Loucy (cell line): ENCODE measurements around the gene TFDP3.

Experiments
- H2AFZ ChIP-seq: fragments of 200-600 bp; sonication (generic); 2 replicates; pipeline ENCODE4 v1.6.0; 2016; ENCODE audit warnings: antibody characterized with exemption, mild to moderate bottlenecking, low read length, moderate library complexity
- H3F3A ChIP-seq: fragments of 200-600 bp; 2 replicates; pipeline ENCODE4 v1.6.0; 2016; ENCODE audit warnings: antibody characterized with exemption, low read depth, mild to moderate bottlenecking
- H3K27me3 ChIP-seq: fragments of 200-600 bp; sonication (generic); 2 replicates; pipeline ENCODE4 v1.6.1; 2014; ENCODE audit warnings: low read length, mild to moderate bottlenecking; ENCODE audit not compliant: insufficient read depth, poor library complexity, severe bottlenecking
- H3K36me3 ChIP-seq: fragments of 200-600 bp; sonication (generic); 2 replicates; pipeline ENCODE4 v1.6.1; 2016; ENCODE audit warnings: low read length; ENCODE audit not compliant: insufficient read depth
- H3K4me1 ChIP-seq: fragments of 200-600 bp; sonication (generic); 2 replicates; pipeline ENCODE4 v1.5.1; 2014; ENCODE audit warnings: low read length, mild to moderate bottlenecking; ENCODE audit not compliant: insufficient read depth, poor library complexity, severe bottlenecking
- H3K4me2 ChIP-seq: fragments of 200-600 bp; sonication (generic); 2 replicates; pipeline ENCODE4 v1.6.0; 2014; ENCODE audit warnings: antibody characterized with exemption, low read length, low read depth, mild to moderate bottlenecking; ENCODE audit not compliant: poor library complexity, severe bottlenecking
- H3K4me3 ChIP-seq: fragments of 200-600 bp; sonication (generic); 2 replicates; pipeline ENCODE4 v1.5.1; 2014; ENCODE audit warnings: low read length, mild to moderate bottlenecking, mixed read lengths; ENCODE audit not compliant: poor library complexity, severe bottlenecking
- H3K79me2 ChIP-seq: fragments of 200-600 bp; sonication (generic); 2 replicates; pipeline ENCODE4 v1.6.1; 2014; ENCODE audit warnings: low read length; ENCODE audit not compliant: insufficient read depth
- H3K9ac ChIP-seq: fragments of 200-600 bp; sonication (generic); 2 replicates; pipeline ENCODE4 v1.6.0; 2014; ENCODE audit warnings: mild to moderate bottlenecking, low read depth, low read length, moderate library complexity; ENCODE audit not compliant: poor library complexity, severe bottlenecking
- H3K9me2 ChIP-seq: fragments of 200-600 bp; sonication (generic); replicated peaks from 2 replicates; pipeline ENCODE4 v1.6.1; 2016; ENCODE audit warnings: low read depth, low read length, mixed read lengths
- H3K9me3 ChIP-seq: fragments of 200-600 bp; sonication (generic); 2 replicates; pipeline ENCODE4 v1.6.1; 2014; ENCODE audit warnings: mild to moderate bottlenecking, antibody characterized with exemption, low read length, low read depth; ENCODE audit not compliant: insufficient read depth
- H4K20me1 ChIP-seq: fragments of 200-600 bp; sonication (generic); 2 replicates; pipeline ENCODE4 v1.6.0; 2014; ENCODE audit warnings: antibody characterized with exemption, low read length, mild to moderate bottlenecking; ENCODE audit not compliant: insufficient read depth, poor library complexity, severe bottlenecking
- CTCF ChIP-seq: fragments of 200-600 bp; sonication (generic); conservative IDR thresholded peaks from 2 replicates; pipeline ENCODE4 v1.5.1; 2014; ENCODE audit warnings: mild to moderate bottlenecking, antibody characterized with exemption, low read length
- EZH2phosphoT487 ChIP-seq: fragments of 200-600 bp; IDR thresholded peaks from 2 replicates; pipeline ENCODE4 v1.6.1; 2018; ENCODE audit warnings: antibody characterized with exemption, mild to moderate bottlenecking, moderate library complexity, borderline replicate concordance

TFDP3 gene

GRCh38 chrX:133250184-133251100 lies 32.3 kb upstream of the TFDP3 start:
- Histone ChIP-seq H3K27me3 (no peaks in the 10 kb centered on the region), H2AFZ (no peak overlapping the region), H3K9me2 (no peaks in the 10 kb centered on the region), H3K4me3 (no peak overlapping the region), H3K9me3 (no peaks in the 10 kb centered on the region; the same call in 1 of the 2 replicates), H3K4me1 (peaks cover 6% of the 10 kb centered on the region), H3K79me2 (no peaks in the 10 kb centered on the region), H3K9ac (no peak overlapping the region), H3K36me3 (no peaks in the 10 kb centered on the region), H4K20me1 (no peaks in the 10 kb centered on the region), H3F3A (no peaks in the 10 kb centered on the region), H3K4me2 (no peak overlapping the region)
- TF ChIP-seq EZH2phosphoT487 (no peak), CTCF (no peak)

- no peaks in the 10 kb centered on the region for H3F3A ChIP-seq
- no peaks in the 10 kb centered on the region for H3K27me3 ChIP-seq
- no peak overlapping the region for H3K4me2 ChIP-seq
- no peaks in the 10 kb centered on the region for H3K36me3 ChIP-seq
- H3K9ac ChIP-seq = no peak overlapping the region
- H3K4me3 ChIP-seq = no peak overlapping the region
- H3K9me3 ChIP-seq = no peaks in the 10 kb centered on the region; the same call in 1 of the 2 replicates
- no peaks in the 10 kb centered on the region for H3K4me1 ChIP-seq
- no peaks in the 10 kb centered on the region for H3K9me2 ChIP-seq
- H3K79me2 ChIP-seq = no peaks in the 10 kb centered on the region
- H2AFZ ChIP-seq = no peak overlapping the region
- no peaks in the 10 kb centered on the region for H4K20me1 ChIP-seq
- TF ChIP-seq EZH2phosphoT487 (no peak), CTCF (peak; percentile 39)
Measured at GRCh38 chrX:133249266-133250058, 31.3 kb upstream of the TFDP3 start.

- Histone ChIP-seq H3K79me2 (no peaks in the 10 kb centered on the region), H3F3A (no peaks in the 10 kb centered on the region), H3K9me3 (no peaks in the 10 kb centered on the region; the same call in 1 of the 2 replicates), H3K27me3 (no peaks in the 10 kb centered on the region), H3K4me3 (no peak overlapping the region), H3K9me2 (no peaks in the 10 kb centered on the region), H3K36me3 (no peaks in the 10 kb centered on the region), H3K4me2 (no peak overlapping the region), H3K9ac (no peak overlapping the region), H4K20me1 (no peaks in the 10 kb centered on the region), H2AFZ (no peak overlapping the region), H3K4me1 (no peaks in the 10 kb centered on the region)
- no peak for TF ChIP-seq EZH2phosphoT487
- TF ChIP-seq CTCF = no peak
Measured at GRCh38 chrX:133248177-133248576, 30.0 kb upstream of the TFDP3 start.
